Astrocyte (in vitro differentiated cells and primary cell): ENCODE results near the gene TFDP3. TPM values are rescaled to one million over a fixed set of nuclear protein-coding genes. Genes with fewer than 3 reads are reported as not detected.

ENCODE experiments used
- DNase-seq: peaks from one replicate; pipeline ENCODE4 v3.0.0-alpha.2; 2010; ENCODE audit warnings: low read depth
- FAIRE-seq: peaks from 2 replicates; lab custom pipeline; 2011; peaks lifted over from hg19 to GRCh38; lab: Jason Lieb, UNC
- H2AFZ ChIP-seq: 2 replicates; pipeline ENCODE4 v1.6.0; 2012; ENCODE audit warnings: low read depth, low read length, inconsistent platforms
- H3K27ac ChIP-seq: 2 replicates; pipeline ENCODE4 v1.5.1; 2011; ENCODE audit warnings: low read depth, low read length, inconsistent platforms
- H3K27me3 ChIP-seq: 2 replicates; pipeline ENCODE4 v1.6.0; 2011; ENCODE audit warnings: low read length, inconsistent platforms; ENCODE audit not compliant: insufficient read depth
- H3K36me3 ChIP-seq: 2 replicates; pipeline ENCODE4 v1.5.1; 2011; ENCODE audit warnings: low read length, inconsistent platforms; ENCODE audit not compliant: insufficient read depth
- H3K4me1 ChIP-seq: 2 replicates; pipeline ENCODE4 v1.5.1; 2011; ENCODE audit warnings: low read length, inconsistent platforms; ENCODE audit not compliant: insufficient read depth
- H3K4me2 ChIP-seq: 2 replicates; pipeline ENCODE4 v1.6.0; 2012; ENCODE audit warnings: low read length, inconsistent platforms
- H3K4me3 ChIP-seq: 2 replicates; pipeline ENCODE4 v1.5.1; 2011; ENCODE audit warnings: low read depth, mild to moderate bottlenecking, low read length, inconsistent platforms; ENCODE audit not compliant: insufficient read depth
- H3K79me2 ChIP-seq: 2 replicates; pipeline ENCODE4 v1.6.0; 2012; ENCODE audit warnings: mild to moderate bottlenecking, low read length, inconsistent platforms; ENCODE audit not compliant: insufficient read depth
- H3K9ac ChIP-seq: 2 replicates; pipeline ENCODE4 v1.6.0; 2012; ENCODE audit warnings: mild to moderate bottlenecking, low read length, inconsistent platforms
- H3K9me3 ChIP-seq: 2 replicates; pipeline ENCODE4 v1.5.1; 2012; ENCODE audit warnings: low read depth, mild to moderate bottlenecking, low read length, inconsistent platforms; ENCODE audit not compliant: insufficient read depth
- H4K20me1 ChIP-seq: 2 replicates; pipeline ENCODE4 v1.6.0; 2012; ENCODE audit warnings: low read length, inconsistent platforms; ENCODE audit not compliant: insufficient read depth
- H3K27ac Mint-ChIP-seq: one replicate; pipeline ENCODE4 v1.8.0; 2021; ENCODE audit warnings: mild to moderate bottlenecking, mixed read lengths; ENCODE audit not compliant: unreplicated experiment
- H3K27me3 Mint-ChIP-seq: one replicate; pipeline ENCODE4 v1.8.0; 2021; ENCODE audit warnings: low read depth, mixed read lengths; ENCODE audit not compliant: unreplicated experiment
- H3K36me3 Mint-ChIP-seq: one replicate; pipeline ENCODE4 v1.8.0; 2021; ENCODE audit warnings: low read depth, mixed read lengths; ENCODE audit not compliant: unreplicated experiment
- H3K4me1 Mint-ChIP-seq: one replicate; pipeline ENCODE4 v1.8.0; 2021; ENCODE audit warnings: low read depth, mixed read lengths; ENCODE audit not compliant: unreplicated experiment
- H3K4me3 Mint-ChIP-seq: one replicate; pipeline ENCODE4 v1.8.0; 2021; ENCODE audit warnings: mild to moderate bottlenecking, moderate library complexity, mixed read lengths; ENCODE audit not compliant: unreplicated experiment
- H3K9me3 Mint-ChIP-seq: one replicate; pipeline ENCODE4 v1.8.0; 2021; ENCODE audit warnings: mild to moderate bottlenecking, mixed read lengths; ENCODE audit not compliant: unreplicated experiment
- CTCF ChIP-seq: IDR thresholded peaks from 2 replicates; pipeline ENCODE4 v1.5.1; 2011; ENCODE audit warnings: low read depth, mild to moderate bottlenecking, inconsistent platforms, low read length, moderate library complexity; ENCODE audit not compliant: insufficient read depth
- EZH2 ChIP-seq: IDR thresholded peaks from 2 replicates; pipeline ENCODE4 v1.6.1; 2012; ENCODE audit warnings: mild to moderate bottlenecking, low read length, inconsistent platforms; ENCODE audit not compliant: insufficient read depth
- total RNA-seq: library from RNA; stranded (reverse); gene quantifications from 2 replicates; pipeline ENCODE4 v1.2.1, GENCODE V29; 2021

TFDP3 gene
- total RNA-seq, 1 donor from 2014 or later, result not detected

DNA sequence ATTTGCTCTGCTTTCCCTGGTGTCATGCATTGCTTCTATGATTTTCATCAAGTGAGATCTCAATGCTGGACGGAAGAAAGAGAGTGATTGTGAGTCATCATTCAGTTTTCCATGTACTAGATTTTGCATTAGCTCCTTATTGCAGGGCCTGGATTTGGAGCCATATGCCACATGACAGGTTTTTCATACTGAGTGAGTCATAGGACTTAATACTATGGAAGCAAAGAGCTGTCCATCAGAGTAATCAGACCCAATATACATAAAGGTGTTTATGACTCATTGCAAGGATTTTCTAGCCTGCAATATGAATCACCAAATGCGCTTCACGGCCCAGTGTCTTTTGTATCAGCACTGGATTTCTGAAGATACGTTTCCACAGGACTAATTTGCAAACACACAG is 11.2 kb upstream of the TFDP3 start:
- Mint-ChIP-seq H3K27me3 (no peaks in the 10 kb centered on the region), H3K9me3 (no peaks in the 10 kb centered on the region), H3K4me3 (no peak overlapping the region), H3K4me1 (peaks cover 8% of the 10 kb centered on the region), H3K36me3 (no peaks in the 10 kb centered on the region), H3K27ac (no peak overlapping the region)
- no peak for FAIRE-seq
- Histone ChIP-seq H2AFZ (no peak overlapping the region), H3K27me3 (no peaks in the 10 kb centered on the region), H3K4me1 (peaks cover 4% of the 10 kb centered on the region), H3K4me3 (no peak overlapping the region), H3K36me3 (no peaks in the 10 kb centered on the region), H4K20me1 (no peaks in the 10 kb centered on the region), H3K27ac (no peak overlapping the region), H3K9me3 (no peaks in the 10 kb centered on the region), H3K79me2 (no peaks in the 10 kb centered on the region), H3K4me2 (peak overlapping the region; percentile 22), H3K9ac (no peak overlapping the region)
- peak; percentile 72 for DNase-seq
- TF ChIP-seq EZH2 (no peak), CTCF (no peak)

- Histone ChIP-seq H3K79me2 (no peaks in the 10 kb centered on the region), H3K27me3 (no peaks in the 10 kb centered on the region), H4K20me1 (no peaks in the 10 kb centered on the region), H3K9ac (no peak overlapping the region), H2AFZ (no peak overlapping the region), H3K4me1 (no peaks in the 10 kb centered on the region), H3K4me2 (no peak overlapping the region), H3K27ac (no peak overlapping the region), H3K4me3 (no peak overlapping the region), H3K9me3 (no peaks in the 10 kb centered on the region), H3K36me3 (no peaks in the 10 kb centered on the region)
- FAIRE-seq (peak; percentile 90), DNase-seq (no peak)
- TF ChIP-seq EZH2, result no peak
- no peak for TF ChIP-seq CTCF
- no peaks in the 10 kb centered on the region for H3K36me3 Mint-ChIP-seq
- H3K27ac Mint-ChIP-seq, result no peak overlapping the region
- no peak overlapping the region for H3K4me3 Mint-ChIP-seq
- H3K9me3 Mint-ChIP-seq, result no peaks in the 10 kb centered on the region
- H3K27me3 Mint-ChIP-seq, result no peaks in the 10 kb centered on the region
- no peaks in the 10 kb centered on the region for H3K4me1 Mint-ChIP-seq
Observed at GRCh38 chrX:133215747-133216146, 2.4 kb downstream of the TFDP3 start.

GRCh38 chrX:133215017-133215416 is 3.1 kb downstream of the TFDP3 start:
- Histone ChIP-seq H3K9ac (no peak overlapping the region), H3K4me2 (no peak overlapping the region), H3K27ac (no peak overlapping the region), H3K9me3 (no peaks in the 10 kb centered on the region), H4K20me1 (no peaks in the 10 kb centered on the region), H2AFZ (no peak overlapping the region), H3K4me1 (no peaks in the 10 kb centered on the region), H3K36me3 (no peaks in the 10 kb centered on the region), H3K79me2 (no peaks in the 10 kb centered on the region), H3K4me3 (no peak overlapping the region), H3K27me3 (no peaks in the 10 kb centered on the region)
- Mint-ChIP-seq H3K36me3 (no peaks in the 10 kb centered on the region), H3K9me3 (no peaks in the 10 kb centered on the region), H3K27me3 (no peaks in the 10 kb centered on the region), H3K4me3 (no peak overlapping the region), H3K27ac (no peak overlapping the region), H3K4me1 (no peaks in the 10 kb centered on the region)
- no peak for TF ChIP-seq EZH2
- no peak for TF ChIP-seq CTCF
- DNase-seq (no peak), FAIRE-seq (peak; percentile 74)
